Glomerular visceral epithelial cell (primary cell): ENCODE measurements around the gene FOXE3.
A peak's percentile ranks its signal among the peaks of the same experiment; 100 is the strongest.

Experiments used
- DNase-seq: peaks from one replicate; pipeline ENCODE4 v3.0.0-alpha.2; 2016; ENCODE audit errors: extremely low spot score

FOXE3 gene

GRCh38 chr1:47405697-47406096 is 10.4 kb upstream of the FOXE3 start:
- DNase-seq, result no peak

DNA sequence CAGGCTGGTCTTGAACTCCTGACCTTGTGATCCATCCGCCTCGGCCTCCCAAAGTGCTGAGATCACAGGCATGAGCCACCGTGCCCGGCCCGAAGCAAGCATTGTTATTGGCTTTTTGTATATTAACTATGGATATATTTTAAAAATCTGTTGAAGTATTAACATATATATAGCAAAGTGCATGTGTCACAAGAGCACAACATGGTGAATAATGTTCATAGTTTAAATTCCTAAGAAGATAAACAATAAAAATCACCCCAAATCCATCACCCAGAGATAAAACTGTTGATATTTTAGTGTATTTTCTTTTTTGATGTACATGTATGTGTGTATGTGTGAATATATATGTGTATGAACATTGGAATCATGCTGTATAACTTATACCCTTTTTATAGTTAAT is 9.1 kb upstream of the FOXE3 start:
- DNase-seq, result no peak

GRCh38 chr1:47407481-47407880 is 8.6 kb upstream of the FOXE3 start:
- DNase-seq, result no peak

DNA sequence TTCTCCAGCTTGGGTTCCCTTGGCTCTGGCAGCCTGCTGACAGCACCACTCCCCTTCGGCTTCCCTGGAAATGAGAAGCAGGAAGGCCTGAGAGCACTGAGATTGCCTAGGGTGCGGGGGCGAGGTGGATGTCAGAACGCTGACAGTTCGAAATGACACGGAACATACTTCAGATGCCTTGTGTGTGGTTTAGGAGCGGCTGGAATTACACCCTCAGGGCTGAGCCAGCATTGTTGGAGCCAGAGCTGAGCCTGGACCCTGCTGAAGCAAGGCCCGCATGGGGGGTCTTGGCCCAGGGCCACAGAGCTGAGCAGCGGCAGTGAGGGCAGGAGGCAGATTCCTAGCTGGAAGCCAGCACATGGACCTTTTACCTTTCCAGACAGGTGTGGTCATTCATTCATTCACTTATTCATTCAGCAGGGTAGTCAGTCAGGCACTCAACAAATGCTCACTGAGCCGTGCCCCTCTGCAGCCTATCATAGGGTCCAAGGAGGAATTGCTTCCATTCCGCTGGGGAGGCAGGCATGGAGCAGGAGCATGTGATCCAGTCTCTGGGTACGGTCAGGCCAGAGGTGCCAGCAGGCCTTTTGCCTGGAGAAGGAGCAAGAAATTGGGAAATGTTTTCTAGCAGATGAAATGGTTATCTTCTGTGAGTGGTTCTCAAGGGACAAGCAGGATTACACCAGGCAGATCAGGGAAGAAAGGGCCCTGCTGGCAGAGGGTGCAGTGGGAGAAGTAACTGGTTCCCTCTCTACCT is 6.6 kb upstream of the FOXE3 start:
- DNase-seq, result peak; percentile 42

- DNase-seq, result no peak
Observed at GRCh38 chr1:47410068-47410455, 6.0 kb upstream of the FOXE3 start.

DNA sequence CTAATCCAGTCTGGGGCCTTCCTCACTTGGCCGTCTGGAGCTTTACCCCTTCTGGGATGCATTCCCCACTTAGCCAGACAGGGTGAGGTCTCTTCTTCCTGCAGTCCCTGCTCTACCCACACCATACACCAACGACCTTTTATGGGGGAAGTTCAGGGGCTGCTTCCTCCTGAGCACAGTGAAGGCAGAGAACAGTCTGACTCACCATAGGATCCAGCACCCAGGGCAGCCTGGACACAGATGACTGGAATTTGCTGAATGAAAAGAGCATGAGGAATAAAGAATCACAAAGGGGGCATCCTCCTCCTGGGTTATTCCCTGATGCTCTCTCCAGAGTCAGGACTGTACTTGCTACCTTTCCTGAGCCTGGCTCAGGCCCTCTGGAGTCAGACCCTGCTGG is 4.6 kb upstream of the FOXE3 start:
- DNase-seq, result no peak

GRCh38 chr1:47412437-47412836 is 3.6 kb upstream of the FOXE3 start:
- DNase-seq, result no peak

GRCh38 chr1:47416319-47417169 is 459 bp downstream of the FOXE3 start:
- DNase-seq, result no peak

- no peak for DNase-seq
Observed at GRCh38 chr1:47417170-47418044, 1.3 kb downstream of the FOXE3 start.

DNA sequence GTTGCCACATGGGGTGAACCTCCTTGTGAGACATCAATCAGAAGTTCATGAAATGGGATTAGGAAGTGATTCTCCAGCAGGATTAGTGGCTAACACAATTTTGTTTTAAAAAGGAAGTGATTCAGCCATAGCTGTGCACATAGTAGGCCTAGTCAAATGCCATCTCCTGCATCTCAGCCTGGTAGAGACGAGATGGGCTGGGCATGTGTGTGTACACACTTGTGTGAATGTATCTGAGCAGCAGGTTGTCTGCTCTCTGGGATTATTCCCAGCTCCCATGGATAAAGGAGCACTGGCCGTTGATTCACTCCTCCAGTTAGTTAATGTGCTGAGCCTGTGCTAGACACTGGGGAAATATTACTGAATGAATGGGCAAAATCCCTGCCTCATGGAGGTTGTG is 2.0 kb downstream of the FOXE3 start:
- no peak for DNase-seq

GRCh38 chr1:47418681-47419325 is 2.7 kb downstream of the FOXE3 start:
- DNase-seq, result no peak

- DNase-seq, result no peak
Observed at GRCh38 chr1:47420547-47420946, 4.5 kb downstream of the FOXE3 start.

GRCh38 chr1:47423872-47424271 is 7.8 kb downstream of the FOXE3 start:
- no peak for DNase-seq

DNA sequence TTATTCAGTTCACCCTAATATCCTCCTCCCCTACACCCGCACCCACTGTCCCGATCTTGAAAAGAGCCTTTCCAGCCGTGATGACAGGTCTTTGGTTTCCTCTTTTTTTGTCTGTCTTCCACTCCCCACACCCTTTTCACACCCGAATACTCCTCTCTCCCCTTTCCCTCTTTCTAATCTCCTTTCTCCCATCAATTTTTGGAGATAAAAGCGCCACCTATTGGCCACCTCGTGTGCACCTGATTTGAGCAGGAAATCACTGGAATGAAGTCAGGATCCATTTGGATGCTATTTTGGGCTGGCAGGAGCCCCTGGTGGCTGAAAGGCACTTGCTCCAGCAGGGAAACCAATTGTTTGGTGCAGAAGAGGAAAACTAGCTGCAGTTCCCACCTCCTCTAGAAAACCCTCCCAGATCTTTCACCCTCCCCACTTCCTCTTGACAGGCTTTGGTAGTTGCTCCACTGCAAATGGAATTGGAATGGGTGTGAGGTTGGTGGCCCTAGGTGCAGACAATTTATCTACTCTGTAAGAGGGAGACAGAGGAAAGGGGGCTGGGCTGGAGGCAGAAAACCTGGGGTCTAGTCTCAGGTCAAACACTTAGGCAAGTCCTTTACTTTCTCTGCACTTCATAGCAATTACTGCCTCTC is 8.4 kb downstream of the FOXE3 start:
- peak; percentile 54 for DNase-seq

DNA sequence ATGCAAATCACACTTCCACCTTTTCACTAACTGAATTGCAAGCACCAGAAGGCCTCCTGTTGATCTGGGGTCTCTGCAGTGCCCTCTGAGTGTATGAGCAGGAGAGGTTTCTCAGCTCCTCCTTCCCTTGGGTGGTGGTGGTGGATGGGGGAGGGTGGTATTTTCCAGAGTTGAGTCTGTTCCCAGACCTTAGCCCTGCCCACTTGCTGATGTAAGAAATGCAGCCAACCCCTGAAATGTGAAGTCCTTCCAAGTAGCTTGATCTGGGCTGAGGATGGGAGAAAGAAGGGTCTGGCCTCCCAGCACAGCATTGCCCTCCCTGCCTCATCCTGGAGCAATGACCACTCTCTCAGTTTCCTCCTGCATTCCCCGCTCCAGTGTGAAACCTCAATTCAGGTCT is 15.4 kb downstream of the FOXE3 start:
- peak; percentile 25 for DNase-seq

DNA sequence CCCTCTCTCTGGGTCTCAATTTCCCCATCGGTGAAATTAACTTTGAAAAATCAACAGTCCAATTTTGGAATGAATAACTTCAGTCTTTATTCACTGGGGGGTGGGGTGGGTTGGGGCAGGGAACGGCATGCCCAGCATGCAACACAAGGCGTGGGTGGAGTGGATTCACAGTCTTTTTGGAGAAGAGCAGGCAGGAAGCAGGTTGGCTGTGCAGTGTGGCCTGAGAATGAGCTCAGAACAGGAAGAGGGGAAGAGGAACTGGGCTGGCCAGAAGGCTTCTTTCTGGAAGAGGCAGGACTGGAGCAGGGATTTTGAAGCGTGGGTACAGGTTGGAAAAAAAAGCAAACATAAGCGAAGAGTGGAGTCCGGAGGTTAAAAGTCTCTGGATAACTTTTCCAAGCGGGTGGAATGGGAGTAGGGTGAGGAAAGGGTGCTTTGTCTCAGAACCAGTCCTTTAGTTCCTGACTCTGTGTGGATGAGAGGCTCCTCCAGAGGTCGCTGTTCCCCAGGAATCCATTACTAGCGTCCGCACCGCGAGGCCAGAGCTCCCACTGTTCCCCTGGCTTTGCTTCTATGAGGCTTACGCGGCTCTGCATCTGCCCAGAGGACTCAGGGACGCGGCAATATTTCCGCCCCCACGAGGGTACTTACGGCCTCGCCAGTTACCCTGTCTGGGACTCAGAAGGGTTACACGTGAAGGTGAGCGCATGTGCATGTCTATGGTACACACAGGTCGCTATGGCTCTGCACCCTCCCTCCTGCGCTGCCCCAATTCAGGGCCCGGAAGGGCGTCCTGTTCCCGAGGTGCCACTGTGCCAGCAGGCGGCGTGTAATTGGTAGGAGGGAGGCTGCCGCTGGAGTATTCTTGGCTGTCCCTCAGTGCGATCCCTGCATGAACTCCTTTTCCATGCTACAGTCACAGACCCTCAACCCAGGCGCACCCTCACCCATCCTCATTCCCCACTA is 16.3 kb downstream of the FOXE3 start:
- DNase-seq, result peak; percentile 56

DNA sequence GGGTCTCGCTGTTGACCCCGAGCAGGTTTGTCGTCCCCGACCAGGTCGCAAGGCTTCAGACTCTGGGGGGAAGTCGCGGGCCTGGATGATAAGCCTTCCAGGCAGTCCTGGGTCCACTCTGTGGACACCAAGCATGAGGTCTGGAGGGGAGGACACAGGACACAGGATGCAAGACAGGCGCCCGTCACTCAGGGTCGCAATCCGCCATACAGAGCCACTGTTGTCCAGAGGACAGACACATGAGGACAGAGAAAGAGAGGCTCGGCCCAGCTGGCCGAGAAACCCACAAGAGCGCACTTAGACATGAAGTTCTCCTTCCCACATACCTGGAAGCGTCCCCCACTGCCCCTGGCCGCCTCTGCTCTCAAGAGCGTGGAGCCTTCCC is 16.9 kb downstream of the FOXE3 start:
- DNase-seq, result no peak

DNA sequence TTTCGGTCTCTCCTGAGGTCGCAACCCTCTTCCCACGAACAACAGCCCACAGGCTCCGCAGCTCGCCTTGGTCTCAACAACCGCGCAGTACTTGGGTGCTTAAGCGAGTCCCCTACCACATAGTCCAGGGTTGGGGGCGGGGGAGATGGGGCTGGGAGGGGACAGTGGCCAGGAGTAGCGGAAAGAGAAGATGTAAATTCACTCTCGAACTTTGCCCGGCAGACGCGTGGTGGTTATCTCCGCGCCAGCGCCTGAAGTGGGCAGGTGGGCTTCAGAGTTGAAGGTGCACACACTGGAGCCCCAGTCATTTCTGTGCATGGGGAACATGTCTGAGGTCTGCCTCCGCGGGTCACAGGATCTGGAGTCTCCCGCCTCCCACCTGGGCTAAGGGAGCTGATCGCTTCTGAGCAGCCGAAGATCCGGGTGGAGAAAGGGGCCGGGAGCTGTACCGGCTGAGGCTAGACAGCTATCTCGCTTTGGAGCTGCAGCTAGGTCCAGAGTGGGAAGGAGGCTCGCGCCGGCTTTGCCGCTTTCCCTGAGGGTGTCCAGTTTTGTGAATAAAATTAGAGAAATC is 17.5 kb downstream of the FOXE3 start:
- no peak for DNase-seq

DNA sequence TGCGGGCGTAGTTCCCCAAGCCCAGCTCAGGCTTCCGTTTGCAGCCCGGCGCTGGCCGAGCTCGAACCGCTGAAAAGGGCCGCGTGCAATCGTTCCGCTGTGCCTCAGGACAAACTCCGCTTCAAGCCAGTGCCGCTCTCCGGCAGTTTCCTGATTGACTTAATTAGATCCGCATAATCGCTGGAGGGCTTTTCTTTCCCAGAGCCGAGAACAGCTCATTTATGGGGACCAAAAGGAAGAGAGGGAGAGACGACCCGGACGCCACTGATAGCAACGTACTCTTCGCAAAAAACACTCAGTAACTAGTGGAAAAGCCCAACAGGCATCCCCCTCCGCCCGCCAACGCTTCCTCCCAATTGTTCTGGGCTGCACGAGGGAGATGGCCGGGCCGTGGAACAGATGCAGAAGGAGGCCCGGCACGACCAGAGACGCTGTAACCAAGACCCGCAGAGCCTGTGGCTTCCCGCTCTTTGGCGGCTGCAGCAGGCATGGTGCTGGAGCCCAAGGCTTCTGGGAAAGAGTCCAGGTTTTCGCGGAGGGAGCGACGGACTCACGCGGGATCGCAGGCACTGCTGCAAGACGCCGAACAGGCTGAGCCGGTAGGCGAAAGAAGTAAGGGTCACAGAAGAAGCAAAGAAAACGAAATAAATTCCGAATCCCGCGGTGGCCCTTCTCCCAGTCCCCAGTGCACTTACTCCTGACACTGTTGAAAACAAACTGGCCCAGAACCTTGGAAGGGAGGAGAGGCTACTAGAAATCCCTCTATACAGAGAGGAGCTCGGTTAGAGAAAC is 18.2 kb downstream of the FOXE3 start:
- no peak for DNase-seq
